GM12864 (cell line): ENCODE data around the gene LHX1.

Experiments used
- DNase-seq: peaks from one replicate; pipeline ENCODE4 v3.0.0-alpha.2; 2011; ENCODE audit warnings: low read depth
- H3K4me3 ChIP-seq: 2 replicates; pipeline ENCODE4 v1.5.1; 2011; ENCODE audit warnings: mild to moderate bottlenecking, low read depth, low read length, control low read depth
- CTCF ChIP-seq: IDR thresholded peaks from 2 replicates; pipeline ENCODE4 v1.5.1; 2011; ENCODE audit warnings: low read depth, mild to moderate bottlenecking, moderate library complexity, low read length, control low read depth, inconsistent platforms; ENCODE audit errors: missing control alignments

The LHX1 gene

GRCh38 chr17:36934692-36935630, 2.3 kb upstream of the LHX1 start:
- DNase-seq: no peak
- TF ChIP-seq CTCF: no peak
- H3K4me3 ChIP-seq: no peak overlapping the region

- no peak for DNase-seq
- H3K4me3 ChIP-seq: no peak overlapping the region
- TF ChIP-seq CTCF: no peak
Measured at GRCh38 chr17:36935671-36936454, 1.4 kb upstream of the LHX1 start.

GRCh38 chr17:36936455-36937000, 747 bp upstream of the LHX1 start:
- no peak overlapping the region for H3K4me3 ChIP-seq
- no peak for TF ChIP-seq CTCF
- DNase-seq: no peak

GRCh38 chr17:36937959-36938565, 787 bp downstream of the LHX1 start:
- no peak for TF ChIP-seq CTCF
- DNase-seq: no peak
- H3K4me3 ChIP-seq: no peak overlapping the region

GRCh38 chr17:36938566-36939051, 1.3 kb downstream of the LHX1 start:
- no peak overlapping the region for H3K4me3 ChIP-seq
- TF ChIP-seq CTCF: no peak
- no peak for DNase-seq

- no peak overlapping the region for H3K4me3 ChIP-seq
- TF ChIP-seq CTCF: no peak
- no peak for DNase-seq
Measured at GRCh38 chr17:36939052-36939801, 2.0 kb downstream of the LHX1 start.
